ENCODE measurements around the gene RHOXF1.
A peak's percentile ranks its signal among the peaks of the same experiment; 100 is the strongest.
"Not testable (repeated sequence)": the region's sequence is repeated elsewhere in the genome, so short reads cannot be mapped to it uniquely, and the experiment has no call there.

RHOXF1 gene

GRCh38 chrX:120115438-120115963 lies at the start of gene RHOXF1:
Gene RHOXF1, minus strand, starts transcription at chrX:120115913. Its CDS starts 51 bp downstream, at chrX:120115862.
- Mint-ChIP-seq H3K27ac (no peak within 1 kb of the TSS), H3K36me3 (no peaks in the 10 kb centered on the region), H3K4me1 (no peaks in the 10 kb centered on the region), H3K9me3 (no peaks in the 10 kb centered on the region), H3K4me3 (no peak within 1 kb of the TSS)
- no peak for ATAC-seq
- no peak for DNase-seq (ENCODE audit: low spot score in 2 of 2)

- not testable (repeated sequence) for H3K27ac Mint-ChIP-seq, H3K9me3 Mint-ChIP-seq, ATAC-seq
Observed at GRCh38 chrX:120159086-120159485, 43.4 kb upstream of the RHOXF1 start.

GRCh38 chrX:120158313-120158712 lies 42.6 kb upstream of the RHOXF1 start, which contains the start of gene RHOXF2:
Gene RHOXF2, plus strand, starts transcription at chrX:120158613. Its CDS starts 138 bp downstream, at chrX:120158751.
- not testable (repeated sequence) for H3K4me1 Mint-ChIP-seq; H3K9me3 Mint-ChIP-seq; ATAC-seq; DNase-seq (ENCODE audit: low spot score in 2 of 2); H3K27ac Mint-ChIP-seq; H3K4me3 Mint-ChIP-seq; H3K36me3 Mint-ChIP-seq

More at GRCh38 chrX:120159086-120159485, 43.4 kb upstream of the RHOXF1 start:
- H3K4me1 Mint-ChIP-seq; H3K4me3 Mint-ChIP-seq; DNase-seq (ENCODE audit: low spot score in 2 of 2); H3K36me3 Mint-ChIP-seq: not testable (repeated sequence)

- H3K27ac Mint-ChIP-seq; H3K9me3 Mint-ChIP-seq; DNase-seq (ENCODE audit: low spot score in 2 of 2); H3K36me3 Mint-ChIP-seq; H3K4me3 Mint-ChIP-seq; H3K4me1 Mint-ChIP-seq: not testable (repeated sequence)
- peak; percentile 37 for ATAC-seq
Observed at GRCh38 chrX:120150109-120150744, 34.5 kb upstream of the RHOXF1 start.

GRCh38 chrX:120147537-120147936 lies 31.8 kb upstream of the RHOXF1 start:
- Mint-ChIP-seq H3K36me3 (no peaks in the 10 kb centered on the region), H3K27ac (no peak overlapping the region), H3K4me1 (peaks cover 18% of the 10 kb centered on the region), H3K9me3 (no peaks in the 10 kb centered on the region), H3K4me3 (no peak overlapping the region)
- DNase-seq (ENCODE audit: low spot score in 2 of 2), result no peak
- ATAC-seq, result no peak

GRCh38 chrX:120146323-120146722 lies 30.6 kb upstream of the RHOXF1 start:
- H3K4me3 Mint-ChIP-seq; H3K36me3 Mint-ChIP-seq; H3K9me3 Mint-ChIP-seq; DNase-seq (ENCODE audit: low spot score in 2 of 2); ATAC-seq: not testable (repeated sequence)
- Mint-ChIP-seq H3K27ac (peak overlapping the region; percentile 32), H3K4me1 (peaks cover 18% of the 10 kb centered on the region)

GRCh38 chrX:120145295-120145925 lies 29.7 kb upstream of the RHOXF1 start:
- H3K4me1 Mint-ChIP-seq, result peaks cover 23% of the 10 kb centered on the region
- no peak for ATAC-seq
- H3K27ac Mint-ChIP-seq, result peak overlapping the region; percentile 32
- no peak overlapping the region for H3K4me3 Mint-ChIP-seq
- no peak for DNase-seq (ENCODE audit: low spot score in 2 of 2)
- no peaks in the 10 kb centered on the region for H3K36me3 Mint-ChIP-seq
- H3K9me3 Mint-ChIP-seq, result no peaks in the 10 kb centered on the region

- no peaks in the 10 kb centered on the region for H3K36me3 Mint-ChIP-seq
- peak overlapping the region; percentile 73 for H3K27ac Mint-ChIP-seq
- DNase-seq (ENCODE audit: low spot score in 2 of 2) (no peak), ATAC-seq (no peak)
- H3K4me1 Mint-ChIP-seq, result peaks cover 24% of the 10 kb centered on the region
- no peaks in the 10 kb centered on the region for H3K9me3 Mint-ChIP-seq
- peak overlapping the region; percentile 25 for H3K4me3 Mint-ChIP-seq
Observed at GRCh38 chrX:120144178-120144844, 28.6 kb upstream of the RHOXF1 start.

GRCh38 chrX:120140293-120140981 lies 24.7 kb upstream of the RHOXF1 start:
- H3K9me3 Mint-ChIP-seq, result no peaks in the 10 kb centered on the region
- peaks cover 18% of the 10 kb centered on the region for H3K4me1 Mint-ChIP-seq
- no peak overlapping the region for H3K27ac Mint-ChIP-seq
- DNase-seq (ENCODE audit: low spot score in 2 of 2), result no peak
- no peak overlapping the region for H3K4me3 Mint-ChIP-seq
- no peaks in the 10 kb centered on the region for H3K36me3 Mint-ChIP-seq
- no peak for ATAC-seq

GRCh38 chrX:120137439-120137838 lies 21.7 kb upstream of the RHOXF1 start:
- H3K36me3 Mint-ChIP-seq, result no peaks in the 10 kb centered on the region

GRCh38 chrX:120136840-120137239 lies 21.1 kb upstream of the RHOXF1 start:
- no peaks in the 10 kb centered on the region for H3K36me3 Mint-ChIP-seq
- peaks cover 6% of the 10 kb centered on the region for H3K4me1 Mint-ChIP-seq
- H3K27ac Mint-ChIP-seq, result no peak overlapping the region
- DNase-seq (ENCODE audit: low spot score in 2 of 2) (no peak), ATAC-seq (no peak)
- H3K9me3 Mint-ChIP-seq, result no peaks in the 10 kb centered on the region
- no peak overlapping the region for H3K4me3 Mint-ChIP-seq

More at GRCh38 chrX:120137439-120137838, 21.7 kb upstream of the RHOXF1 start:
- Mint-ChIP-seq H3K9me3 (no peaks in the 10 kb centered on the region), H3K27ac (no peak overlapping the region), H3K4me1 (peaks cover 6% of the 10 kb centered on the region), H3K4me3 (no peak overlapping the region)
- DNase-seq (ENCODE audit: low spot score in 2 of 2) (no peak), ATAC-seq (no peak)

- DNase-seq (ENCODE audit: low spot score in 2 of 2) (no peak), ATAC-seq (no peak)
- Mint-ChIP-seq H3K9me3 (no peaks in the 10 kb centered on the region), H3K36me3 (no peaks in the 10 kb centered on the region), H3K27ac (no peak overlapping the region), H3K4me1 (peaks cover 6% of the 10 kb centered on the region), H3K4me3 (no peak overlapping the region)
Observed at GRCh38 chrX:120136128-120136527, 20.4 kb upstream of the RHOXF1 start.

- ATAC-seq; H3K36me3 Mint-ChIP-seq; H3K4me1 Mint-ChIP-seq; DNase-seq (ENCODE audit: low spot score in 2 of 2); H3K27ac Mint-ChIP-seq; H3K4me3 Mint-ChIP-seq; H3K9me3 Mint-ChIP-seq: not testable (repeated sequence)
Observed at GRCh38 chrX:120128306-120128846, 12.7 kb upstream of the RHOXF1 start.

- Mint-ChIP-seq H3K4me3 (no peak overlapping the region), H3K36me3 (no peaks in the 10 kb centered on the region), H3K4me1 (no peaks in the 10 kb centered on the region), H3K27ac (no peak overlapping the region), H3K9me3 (no peaks in the 10 kb centered on the region)
- ATAC-seq (no peak), DNase-seq (ENCODE audit: low spot score in 2 of 2) (no peak)
Observed at GRCh38 chrX:120125444-120125843, 9.7 kb upstream of the RHOXF1 start.

- DNase-seq (ENCODE audit: low spot score in 2 of 2) (no peak), ATAC-seq (no peak)
- H3K9me3 Mint-ChIP-seq, result no peaks in the 10 kb centered on the region
- no peaks in the 10 kb centered on the region for H3K4me1 Mint-ChIP-seq
- H3K27ac Mint-ChIP-seq, result no peak overlapping the region
- H3K4me3 Mint-ChIP-seq, result no peak overlapping the region
- no peaks in the 10 kb centered on the region for H3K36me3 Mint-ChIP-seq
Observed at GRCh38 chrX:120120223-120120622, 4.5 kb upstream of the RHOXF1 start.

Measured in stimulated activated effector memory CD8-positive, alpha-beta T cell treated with anti-CD3 and anti-CD28 coated beads, Interleukin-12 subunit alpha, Interleukin-12 subunit beta, amount 100 ng/mL, for 72 hours (primary cell).